Frontal cortex (tissue), 4 donors: ENCODE measurements around the gene TNFAIP2. TPM values are rescaled to one million over a fixed set of nuclear protein-coding genes. Genes with fewer than 3 reads are reported as not detected.
"Not testable (repeated sequence)": the region's sequence is repeated elsewhere in the genome, so short reads cannot be mapped to it uniquely, and the experiment has no call there.

Experiments used
- DNase-seq, 2 donors: peaks; one replicate each; pipeline ENCODE4 v3.0.0; 2012; ENCODE audit warnings: low spot score in 2 of 2
- FAIRE-seq: peaks from 2 replicates; lab custom pipeline; 2012; peaks lifted over from hg19 to GRCh38; lab: Jason Lieb, UNC
- total RNA-seq: library from RNA; depleted of rRNA; stranded (reverse); fragments of >200 nt; gene quantifications from one replicate; pipeline ENCODE4 v1.2.3, GENCODE V29; 2014
- donor health status: control.
- donor health status: control.
- donor health status: control.

The TNFAIP2 gene
- total RNA-seq, 1 donor from 2014 or later = 11.8 TPM

GRCh38 chr14:103104654-103105452 lies 18.4 kb upstream of the TNFAIP2 start:
- DNase-seq = peak; percentile 88 to 90
- FAIRE-seq = no peak

- no peak for FAIRE-seq
- no peak for DNase-seq
Measured at GRCh38 chr14:103105580-103106150, 17.6 kb upstream of the TNFAIP2 start.

DNA sequence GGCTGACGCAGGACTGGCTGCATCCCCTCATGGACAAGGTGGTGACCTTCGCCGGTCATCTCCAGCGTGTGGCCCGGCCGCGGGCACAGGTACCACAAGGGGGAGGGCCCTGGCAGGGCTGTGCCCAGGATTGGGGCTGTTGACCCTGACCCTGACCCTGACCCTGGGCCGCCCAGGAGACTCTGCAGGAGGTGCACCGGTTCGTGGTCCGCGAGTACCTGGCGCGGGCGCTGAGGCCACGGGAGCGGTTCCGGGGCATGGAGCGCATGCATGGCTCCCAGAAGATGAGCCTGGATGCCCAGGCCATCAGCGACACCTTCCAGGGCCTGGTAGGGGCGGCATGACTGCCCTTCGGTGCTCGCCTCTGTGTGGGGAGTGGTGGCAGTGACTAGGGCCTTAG lies 15.8 kb upstream of the TNFAIP2 start:
- no peak for DNase-seq
- FAIRE-seq = no peak

DNA sequence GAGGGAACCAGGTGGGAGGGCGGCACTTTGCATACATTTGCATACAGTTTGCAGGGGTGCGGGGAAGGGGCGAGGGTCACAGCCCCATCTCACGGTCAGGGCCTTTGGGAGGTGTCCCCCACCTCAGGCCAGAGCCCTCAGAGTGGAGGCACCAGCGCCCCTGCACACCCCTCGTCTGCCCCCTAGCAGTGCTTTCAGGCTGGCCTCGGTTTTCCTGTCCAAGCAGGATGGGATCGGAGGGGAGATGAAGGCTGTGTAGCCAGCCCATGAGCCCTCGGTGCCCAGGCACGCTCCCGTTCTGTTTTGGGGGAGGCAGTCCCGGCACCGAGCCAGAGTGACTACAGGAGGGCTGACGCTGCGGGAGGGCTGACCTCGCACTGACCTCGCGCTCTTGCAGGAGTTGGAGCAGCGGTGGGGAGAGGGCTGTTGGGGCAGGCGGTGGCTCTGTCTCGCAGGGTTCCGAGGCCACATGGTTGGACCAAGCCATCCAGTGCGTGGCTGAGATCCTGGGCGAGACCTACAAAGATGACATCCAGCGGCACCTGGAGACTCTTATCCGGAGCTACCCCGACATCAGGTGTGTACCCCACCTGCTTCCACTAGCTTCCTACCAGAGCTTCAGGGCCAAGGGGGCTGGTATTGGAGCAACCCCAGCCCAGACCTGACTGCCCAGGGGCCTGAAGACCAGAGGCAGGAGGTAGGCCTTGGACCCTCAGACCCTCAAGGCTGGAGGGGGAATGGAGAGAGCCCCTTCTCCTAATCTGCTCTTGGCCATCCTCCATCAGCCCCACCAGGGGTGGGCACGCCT lies 15.1 kb upstream of the TNFAIP2 start:
- no peak for FAIRE-seq
- no peak for DNase-seq

GRCh38 chr14:103108749-103109207 lies 14.5 kb upstream of the TNFAIP2 start:
- no peak for DNase-seq

DNA sequence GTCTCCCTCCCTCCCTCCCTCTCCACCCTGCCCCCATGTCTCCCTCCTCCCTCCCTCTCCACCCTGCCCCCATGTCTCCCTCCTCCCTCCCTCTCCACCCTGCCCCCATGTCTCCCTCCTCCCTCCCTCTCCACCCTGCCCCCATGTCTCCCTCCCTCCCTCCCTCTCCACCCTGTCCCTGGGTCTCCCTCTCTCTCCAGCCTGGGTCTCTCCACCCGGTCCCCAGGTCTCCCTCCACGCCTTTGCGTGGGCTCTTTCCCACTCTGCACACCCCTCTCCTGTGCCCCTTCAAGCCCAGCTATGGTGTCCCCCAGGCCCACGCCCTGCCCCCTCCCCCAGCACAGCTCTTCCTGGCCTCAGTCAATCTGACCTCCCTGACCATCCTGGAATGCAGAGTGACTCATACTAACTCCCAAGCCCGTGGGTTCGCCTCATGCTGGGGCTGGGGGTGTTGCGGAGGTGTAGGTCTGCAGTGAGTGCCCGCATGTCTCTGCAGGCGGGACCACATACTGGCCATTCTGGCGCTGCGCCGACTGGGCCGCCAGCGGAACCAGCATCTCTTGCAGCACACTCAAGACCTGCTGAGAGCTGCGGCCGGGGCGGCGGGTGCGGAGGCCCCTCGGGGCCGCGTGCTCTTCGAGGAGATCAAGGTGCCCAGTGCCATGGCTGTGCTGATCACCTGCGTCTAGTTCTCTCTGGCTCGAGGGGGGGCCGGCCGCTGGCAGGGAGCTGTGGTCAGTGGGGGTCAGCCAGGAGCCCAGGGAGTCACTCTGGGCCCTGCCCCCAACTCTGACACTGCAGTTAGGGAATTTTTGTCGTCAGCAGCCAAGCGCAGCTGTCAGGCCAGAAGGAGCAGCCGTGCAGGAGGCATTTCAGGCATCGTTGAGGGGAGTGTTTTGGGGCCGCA lies 13.5 kb upstream of the TNFAIP2 start:
- DNase-seq (no peak), FAIRE-seq (no peak)

More at GRCh38 chr14:103108749-103109207, 14.5 kb upstream of the TNFAIP2 start:
- no peak for FAIRE-seq

DNA sequence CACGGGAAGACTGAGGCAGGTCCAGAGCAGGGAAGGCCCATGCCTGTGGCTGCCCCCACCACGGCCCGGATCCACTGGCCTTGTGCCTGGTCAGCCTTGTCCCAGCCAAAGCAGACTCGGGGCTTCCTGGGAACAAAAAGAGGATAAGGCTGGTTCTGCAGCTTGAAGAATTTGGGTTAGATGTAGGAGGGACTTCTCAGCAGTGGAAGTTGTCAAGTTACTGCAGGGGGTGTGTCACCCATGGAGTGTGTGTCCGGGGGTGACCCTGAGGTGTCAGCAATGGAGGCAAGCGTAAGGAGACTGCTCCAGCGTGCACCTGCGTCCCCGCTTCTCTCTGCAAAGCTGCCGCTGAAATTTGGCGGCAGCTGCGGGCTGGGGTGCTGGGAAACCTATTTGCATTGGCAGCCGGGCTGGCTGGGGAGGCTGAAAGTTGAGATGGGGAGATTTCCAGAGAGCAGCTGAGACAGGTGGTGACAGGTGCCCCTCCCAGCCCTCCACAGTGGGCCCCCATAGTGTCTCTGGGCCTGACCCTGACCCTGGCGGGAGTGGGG lies 12.5 kb upstream of the TNFAIP2 start:
- no peak for FAIRE-seq

GRCh38 chr14:103111232-103111868 lies 11.9 kb upstream of the TNFAIP2 start:
- DNase-seq (no peak), FAIRE-seq (no peak)

More for the DNA sequence above, 12.5 kb upstream of the TNFAIP2 start:
- DNase-seq = no peak

DNA sequence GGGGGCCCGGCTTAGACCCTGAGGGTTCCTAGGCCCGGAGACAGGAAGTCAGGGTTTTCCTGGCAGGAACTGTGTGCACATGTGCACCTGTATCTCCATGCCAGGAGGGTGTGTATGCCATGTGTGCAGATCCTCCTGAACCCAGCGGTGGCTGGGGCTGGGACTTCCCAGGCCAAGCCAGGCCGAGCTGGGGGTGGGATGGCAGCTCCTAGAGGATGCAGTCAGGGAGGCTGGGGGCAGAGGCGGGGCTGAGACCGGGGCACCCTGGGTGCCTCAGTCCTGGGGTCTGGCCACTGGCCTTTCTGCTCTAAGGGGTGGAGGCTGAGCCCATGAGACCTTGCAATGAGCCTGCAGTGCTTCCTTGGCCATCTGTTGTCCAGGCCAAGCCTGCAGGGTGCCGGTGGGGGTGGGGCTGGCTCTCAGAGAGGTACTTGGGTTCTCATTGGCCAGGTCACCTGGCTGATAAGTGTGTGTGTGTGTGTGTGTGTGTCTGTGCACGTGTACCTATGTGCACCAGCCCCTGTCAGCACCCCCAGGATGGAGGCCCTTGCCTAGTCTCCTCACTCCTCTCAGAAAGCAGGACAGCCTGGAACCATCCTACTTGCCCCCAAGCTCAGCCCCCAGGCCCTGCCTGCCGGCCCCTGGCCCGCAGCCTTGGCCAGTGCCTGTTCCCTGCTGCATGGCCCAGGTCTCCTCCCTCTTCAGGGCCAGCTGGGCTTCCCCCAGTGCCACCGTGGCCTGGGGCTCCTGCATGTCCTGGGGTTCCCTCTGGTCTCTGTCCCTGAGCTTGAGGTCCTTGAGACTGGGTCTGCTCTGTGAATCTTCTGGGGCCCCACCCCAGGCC lies 10.6 kb upstream of the TNFAIP2 start:
- FAIRE-seq (no peak), DNase-seq (no peak)

- no peak for FAIRE-seq
- DNase-seq = no peak
Measured at GRCh38 chr14:103113303-103113702, 10.0 kb upstream of the TNFAIP2 start.

DNA sequence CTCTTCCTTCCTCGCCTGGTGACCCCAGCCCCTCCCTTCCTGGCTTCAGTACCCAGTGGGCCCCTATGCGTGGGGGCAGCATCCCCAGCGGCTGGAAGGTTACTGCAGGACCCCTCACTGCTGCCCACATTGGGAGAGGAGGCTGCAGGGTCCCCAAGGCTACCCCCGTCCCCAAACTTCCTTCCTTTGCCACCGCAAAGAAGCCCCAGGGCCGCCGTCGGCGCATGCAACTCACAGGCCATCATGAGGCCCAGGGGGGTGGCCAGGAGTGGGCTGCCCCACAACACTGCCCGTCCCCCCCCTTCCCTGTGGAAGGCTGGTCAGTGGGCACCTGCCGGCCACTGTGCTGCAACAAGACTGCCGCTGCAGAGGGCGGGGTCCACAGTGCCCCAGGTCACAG lies 9.5 kb upstream of the TNFAIP2 start:
- DNase-seq = no peak
- FAIRE-seq = no peak

DNA sequence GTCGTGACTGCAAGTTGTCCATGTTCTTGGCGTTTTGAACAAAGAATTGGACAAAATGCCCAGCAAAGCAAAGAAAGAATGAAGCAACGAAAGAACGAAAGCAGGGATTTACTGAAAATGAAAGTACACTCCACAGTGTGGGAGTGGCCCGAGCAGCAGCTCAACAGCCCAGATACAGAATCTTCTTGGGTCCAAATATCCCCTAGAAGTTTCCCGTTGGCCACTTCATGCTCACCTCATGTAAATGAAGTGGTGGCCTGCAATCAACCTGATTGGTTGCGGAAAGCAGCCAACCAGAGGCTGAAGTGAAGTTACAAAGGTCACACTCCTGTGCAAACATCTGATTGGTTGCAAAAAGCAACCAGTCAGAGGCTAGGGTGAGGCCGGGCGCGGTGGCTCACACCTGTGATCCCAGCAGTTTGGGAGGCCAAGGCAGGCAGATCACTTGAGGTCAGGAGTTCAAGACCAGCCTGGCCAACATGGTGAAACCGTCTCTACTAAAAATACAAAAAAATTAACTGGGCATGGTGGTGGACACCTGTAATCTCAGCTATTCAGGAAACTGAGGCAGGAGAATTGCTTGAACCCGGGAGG lies 8.1 kb upstream of the TNFAIP2 start:
- DNase-seq, FAIRE-seq: not testable (repeated sequence)

DNA sequence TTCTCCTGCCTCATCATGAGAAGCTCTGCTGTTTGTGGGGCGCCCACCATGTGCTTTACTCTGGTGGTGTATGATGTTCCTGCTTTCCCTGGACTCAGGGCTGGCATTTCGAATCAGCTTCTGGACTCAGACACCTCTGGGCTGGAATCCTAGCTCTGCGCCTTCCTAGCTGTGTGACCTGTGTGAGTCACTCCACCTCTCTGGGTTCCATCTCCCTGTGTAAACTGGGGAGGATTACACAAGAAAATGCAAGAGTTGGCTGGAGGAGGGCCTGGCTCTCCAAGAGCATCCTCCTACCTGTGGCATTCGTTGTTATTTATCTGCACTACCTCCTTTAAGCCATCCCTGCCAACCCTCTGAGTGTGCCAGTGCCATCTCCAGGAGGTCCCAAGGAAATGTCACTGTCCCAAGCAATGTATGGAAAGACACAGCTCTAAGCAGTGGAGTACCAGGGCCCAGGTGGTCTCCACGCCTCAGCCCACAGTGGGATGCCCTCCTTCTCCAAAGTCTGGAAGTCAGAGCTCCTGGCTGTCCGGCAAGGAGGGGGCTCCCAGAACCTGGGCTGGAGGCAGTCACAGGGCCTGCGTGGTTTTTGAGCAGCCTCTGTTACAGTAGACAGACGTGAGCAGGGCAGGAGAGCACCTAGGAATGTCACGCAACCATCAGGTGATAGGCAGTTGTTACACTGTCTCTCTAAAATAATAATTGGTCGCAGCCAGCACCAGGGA lies 7.3 kb upstream of the TNFAIP2 start:
- FAIRE-seq (no peak), DNase-seq (no peak)

GRCh38 chr14:103116636-103117035 lies 6.6 kb upstream of the TNFAIP2 start:
- no peak for DNase-seq
- FAIRE-seq = no peak

DNA sequence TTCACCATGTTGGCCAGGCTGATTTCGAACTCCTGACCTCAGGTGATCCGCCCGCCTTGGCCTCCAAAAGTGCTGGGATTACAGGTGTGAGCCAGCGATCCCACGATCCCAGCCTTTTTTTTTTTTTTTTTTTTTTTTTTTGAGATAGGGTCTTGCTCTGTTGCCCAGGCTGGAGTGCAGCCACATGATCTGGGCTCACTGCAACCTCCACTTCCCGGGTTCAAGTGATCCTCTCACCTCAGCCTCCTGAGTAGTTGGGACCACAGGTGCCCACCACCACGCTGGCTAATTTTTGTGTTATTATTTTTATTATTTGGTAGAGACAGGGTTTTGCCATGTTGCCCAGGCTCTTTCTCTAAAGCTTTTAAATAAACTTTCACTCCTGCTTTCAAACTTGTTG lies 5.8 kb upstream of the TNFAIP2 start:
- FAIRE-seq, DNase-seq: not testable (repeated sequence)

- FAIRE-seq = no peak
- DNase-seq = no peak
Measured at GRCh38 chr14:103118018-103118662, 5.1 kb upstream of the TNFAIP2 start.
